ENCODE results near the gene PLSCR4. TPM values are rescaled to one million over a fixed set of nuclear protein-coding genes. Genes with fewer than 3 reads are reported as not detected.

The PLSCR4 gene
- total RNA-seq, 1 donor from 2014 or later, result 50.3 TPM

DNA sequence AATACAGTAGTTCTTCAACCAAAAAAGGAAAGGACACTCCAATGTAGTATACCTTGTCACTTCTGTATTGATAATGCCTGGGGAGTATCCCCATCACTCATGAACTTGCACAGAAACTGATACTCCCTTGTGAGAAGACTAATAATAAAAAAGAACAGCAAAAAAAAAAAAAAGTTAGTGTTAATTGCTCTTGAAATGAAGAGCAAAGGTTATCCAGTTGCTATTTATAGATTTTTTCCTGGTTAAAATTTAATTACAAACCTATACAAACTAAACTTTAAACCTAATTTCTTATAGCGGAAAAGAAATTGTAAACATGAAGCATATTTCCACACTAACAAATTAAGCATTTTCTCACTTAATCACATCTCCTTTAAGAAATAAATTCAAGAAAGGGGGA lies 96.6 kb downstream of the PLSCR4 start:
- no peak overlapping the region for H3K27ac ChIP-seq
- no peak overlapping the region for H3K4me3 ChIP-seq
- intact Hi-C loops (cut with DNase I), result no loop called here

GRCh38 chr3:146153429-146153828 lies 97.5 kb downstream of the PLSCR4 start:
- Histone ChIP-seq H3K9me3 (no peaks in the 10 kb centered on the region), H3K4me1 (peaks cover 13% of the 10 kb centered on the region), H3K27me3 (no peaks in the 10 kb centered on the region), H3K4me3 (no peak overlapping the region), H3K27ac (peak overlapping the region; percentile 7), H3K36me3 (no peaks in the 10 kb centered on the region)
- intact Hi-C loops (cut with DNase I), result no loop called here
- TF ChIP-seq POLR2AphosphoS5 (IDR thresholded peaks at IDR 0.05; ENCODE audit: insufficient read depth in 1 of 2, low read depth in 1 of 2) (no peak), POLR2A (IDR thresholded peaks at IDR 0.05) (no peak)
- TF ChIP-seq, protein P1, sequence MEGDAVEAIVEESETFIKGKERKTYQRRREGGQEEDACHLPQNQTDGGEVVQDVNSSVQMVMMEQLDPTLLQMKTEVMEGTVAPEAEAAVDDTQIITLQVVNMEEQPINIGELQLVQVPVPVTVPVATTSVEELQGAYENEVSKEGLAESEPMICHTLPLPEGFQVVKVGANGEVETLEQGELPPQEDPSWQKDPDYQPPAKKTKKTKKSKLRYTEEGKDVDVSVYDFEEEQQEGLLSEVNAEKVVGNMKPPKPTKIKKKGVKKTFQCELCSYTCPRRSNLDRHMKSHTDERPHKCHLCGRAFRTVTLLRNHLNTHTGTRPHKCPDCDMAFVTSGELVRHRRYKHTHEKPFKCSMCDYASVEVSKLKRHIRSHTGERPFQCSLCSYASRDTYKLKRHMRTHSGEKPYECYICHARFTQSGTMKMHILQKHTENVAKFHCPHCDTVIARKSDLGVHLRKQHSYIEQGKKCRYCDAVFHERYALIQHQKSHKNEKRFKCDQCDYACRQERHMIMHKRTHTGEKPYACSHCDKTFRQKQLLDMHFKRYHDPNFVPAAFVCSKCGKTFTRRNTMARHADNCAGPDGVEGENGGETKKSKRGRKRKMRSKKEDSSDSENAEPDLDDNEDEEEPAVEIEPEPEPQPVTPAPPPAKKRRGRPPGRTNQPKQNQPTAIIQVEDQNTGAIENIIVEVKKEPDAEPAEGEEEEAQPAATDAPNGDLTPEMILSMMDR (IDR thresholded peaks at IDR 0.05), result no peak
- no peak for DNase-seq (ENCODE audit: extremely low spot score in 2 of 2)

More for the DNA sequence above, 96.6 kb downstream of the PLSCR4 start:
- Histone ChIP-seq H3K9me3 (no peaks in the 10 kb centered on the region), H3K27me3 (no peaks in the 10 kb centered on the region), H3K4me1 (peaks cover 13% of the 10 kb centered on the region), H3K36me3 (no peaks in the 10 kb centered on the region)
- TF ChIP-seq POLR2A (IDR thresholded peaks at IDR 0.05) (no peak), POLR2AphosphoS5 (IDR thresholded peaks at IDR 0.05; ENCODE audit: insufficient read depth in 1 of 2, low read depth in 1 of 2) (no peak)
- TF ChIP-seq, protein P1 (IDR thresholded peaks at IDR 0.05), result no peak
- no peak for DNase-seq (ENCODE audit: extremely low spot score in 2 of 2)

- no peaks in the 10 kb centered on the region for H3K27me3 ChIP-seq
- no peak for DNase-seq (ENCODE audit: extremely low spot score in 2 of 2)
- TF ChIP-seq, protein P1 (IDR thresholded peaks at IDR 0.05), result no peak
- TF ChIP-seq POLR2AphosphoS5 (IDR thresholded peaks at IDR 0.05; ENCODE audit: insufficient read depth in 1 of 2, low read depth in 1 of 2) (no peak), POLR2A (IDR thresholded peaks at IDR 0.05) (no peak)
- H3K27ac ChIP-seq, result peak overlapping the region; percentile 7
- H3K9me3 ChIP-seq, result no peaks in the 10 kb centered on the region
- H3K36me3 ChIP-seq, result no peaks in the 10 kb centered on the region
- intact Hi-C loops (cut with DNase I), result no loop called here
- peaks cover 13% of the 10 kb centered on the region for H3K4me1 ChIP-seq
- H3K4me3 ChIP-seq, result no peak overlapping the region
Measured at GRCh38 chr3:146152834-146153233, 98.1 kb downstream of the PLSCR4 start.

DNA sequence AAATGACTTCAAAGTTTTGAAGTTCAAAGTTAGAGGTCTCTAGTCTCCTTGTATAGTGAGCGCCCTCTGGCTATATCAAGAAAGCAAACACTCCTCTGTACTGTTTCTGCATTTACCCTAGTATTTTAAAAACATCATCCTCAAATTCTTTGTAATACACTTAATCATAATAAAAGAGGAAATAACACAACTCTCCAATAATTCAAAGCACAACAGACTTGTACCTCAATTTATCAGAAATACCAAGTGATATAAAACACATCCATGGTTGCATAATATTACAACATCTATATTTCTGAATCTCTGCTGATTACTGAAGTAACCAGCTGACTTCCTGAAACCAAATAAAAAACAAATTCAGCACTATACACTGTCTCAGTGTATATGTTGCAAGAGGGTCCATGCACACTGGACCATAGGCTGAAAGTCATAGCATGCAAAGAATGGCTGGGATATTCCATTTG lies 102.4 kb downstream of the PLSCR4 start:
- H3K27ac ChIP-seq, result no peak overlapping the region
- intact Hi-C loops (cut with DNase I), result no loop called here
- H3K36me3 ChIP-seq, result no peaks in the 10 kb centered on the region

DNA sequence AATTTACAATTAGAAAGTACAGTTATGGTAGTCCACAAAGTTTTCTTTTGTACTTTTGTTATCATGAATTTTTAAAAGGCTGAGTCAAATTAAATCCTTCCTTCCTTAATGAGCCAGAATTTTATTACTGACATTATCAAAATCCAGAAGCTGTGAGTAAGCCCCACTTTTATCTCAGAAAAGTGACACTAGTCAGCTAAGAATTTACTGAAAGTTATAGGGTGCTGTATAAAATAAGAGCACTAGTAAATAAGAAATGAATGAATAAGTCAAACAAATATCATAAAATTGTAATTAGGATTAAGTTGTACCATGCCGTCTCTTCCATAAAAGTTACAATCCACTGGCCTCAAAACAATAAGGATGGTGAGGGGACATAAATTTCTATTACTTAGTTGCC lies 105.3 kb downstream of the PLSCR4 start:
- H3K4me1 ChIP-seq, result peaks cover 33% of the 10 kb centered on the region
- TF ChIP-seq, protein P1 (IDR thresholded peaks at IDR 0.05), result no peak
- no peak for TF ChIP-seq POLR2AphosphoS5 (IDR thresholded peaks at IDR 0.05; ENCODE audit: insufficient read depth in 1 of 2, low read depth in 1 of 2)

More for the DNA sequence above, 102.4 kb downstream of the PLSCR4 start:
- TF ChIP-seq, protein P1 (IDR thresholded peaks at IDR 0.05), result no peak
- no peak for TF ChIP-seq POLR2AphosphoS5 (IDR thresholded peaks at IDR 0.05; ENCODE audit: insufficient read depth in 1 of 2, low read depth in 1 of 2)
- no peak for TF ChIP-seq POLR2A (IDR thresholded peaks at IDR 0.05)
- Histone ChIP-seq H3K27me3 (no peaks in the 10 kb centered on the region), H3K4me3 (no peak overlapping the region), H3K4me1 (peaks cover 10% of the 10 kb centered on the region), H3K9me3 (no peaks in the 10 kb centered on the region)
- DNase-seq (ENCODE audit: extremely low spot score in 2 of 2), result no peak

More for the DNA sequence above, 105.3 kb downstream of the PLSCR4 start:
- no peak for DNase-seq (ENCODE audit: extremely low spot score in 2 of 2)
- intact Hi-C loops (cut with DNase I), result no loop called here
- H3K9me3 ChIP-seq, result no peaks in the 10 kb centered on the region
- no peaks in the 10 kb centered on the region for H3K27me3 ChIP-seq
- H3K36me3 ChIP-seq, result no peaks in the 10 kb centered on the region
- H3K27ac ChIP-seq, result no peak overlapping the region
- H3K4me3 ChIP-seq, result no peak overlapping the region

Measured in vagina (tissue), 2 donors.